Gastrocnemius medialis (tissue), 4 donors: ENCODE measurements around the gene MAG. TPM values are rescaled to one million over a fixed set of nuclear protein-coding genes. Genes with fewer than 3 reads are reported as not detected.

Experiments used
- ATAC-seq, 2 donors: fragments of 150-250 bp; one replicate each; pipeline ENCODE4 v1.9.1; 2016
- DNase-seq, 2 donors: peaks; one replicate each; pipeline ENCODE4 v3.0.0-alpha.2; 2019
- H3K27ac ChIP-seq, 4 donors: fragments of 200-600 bp; sonication (generic); 1 replicate in 1 of 4; 2 replicates in 3 of 4; pipeline ENCODE4 v1.5.1; 2016 to 2018; ENCODE audit warnings: mild to moderate bottlenecking in 2 of 4, moderate library complexity in 1 of 4
- H3K27me3 ChIP-seq, 3 donors: fragments of 200-600 bp; sonication (generic) in 2 of 3; 1 replicate in 1 of 3; 2 replicates in 2 of 3; pipeline versions ENCODE4 v1.5.1 to v1.6.0; 2016 to 2019; ENCODE audit warnings: mild to moderate bottlenecking in 1 of 3, moderate library complexity in 1 of 3
- H3K36me3 ChIP-seq, 2 donors: fragments of 200-600 bp; sonication (generic) in 1 of 2; one replicate each; pipeline ENCODE4 v1.5.1; 2017 to 2018
- H3K4me1 ChIP-seq, 2 donors: fragments of 200-600 bp; sonication (generic) in 1 of 2; one replicate each; pipeline ENCODE4 v1.5.1; 2016 to 2017; ENCODE audit warnings: mild to moderate bottlenecking in 2 of 2
- H3K4me3 ChIP-seq, 4 donors: fragments of 200-600 bp; sonication (generic) in 3 of 4; 1 replicate in 1 of 4; 2 replicates in 3 of 4; pipeline ENCODE4 v1.5.1; 2016 to 2019; ENCODE audit warnings: mild to moderate bottlenecking in 2 of 4
- H3K9me3 ChIP-seq, 3 donors: fragments of 200-600 bp; sonication (generic) in 2 of 3; 1 replicate in 1 of 3; 2 replicates in 2 of 3; pipeline ENCODE4 v1.5.1; 2016 to 2019
- POLR2A ChIP-seq, 2 donors: fragments of 450-650 bp; IDR thresholded peaks; one replicate each; pipeline ENCODE4 v1.6.1; 2017; ENCODE audit warnings: antibody characterized with exemption in 2 of 2, mild to moderate bottlenecking in 2 of 2, moderate library complexity in 2 of 2
- in situ Hi-C, 4 donors: fragments of 200-750 bp; cut with MboI; loops; one replicate each; pipeline versions ENCODE4 v1.15.0 to v1.8.0; 2017; ENCODE audit warnings: low sequenced_read_pairs in 4 of 4
- intact Hi-C: fragments of 100-400 bp; cut with DNase I; formaldehyde crosslinking; loops from one replicate; pipeline ENCODE4 v1.15.1; 2023; ENCODE audit warnings: low total_unique reads
- total RNA-seq, 4 donors: library from RNA; depleted of rRNA; stranded (reverse); fragments of >200 nt; gene quantifications; one replicate each; pipeline versions ENCODE4 v1.1.0 to v1.2.3, GENCODE V29; 2016
- TF ChIP-seq, protein P1 (sequence below), 5 experiments: fragments of 450-650 bp in 3 of 5; fragments of 200-600 bp in 2 of 5; sonication (generic) in 2 of 5; IDR thresholded peaks in 4 of 5; conservative IDR thresholded peaks in 1 of 5; 1 replicate in 4 of 5; 2 replicates in 1 of 5; pipeline ENCODE4 v1.5.1; 2016 to 2019; ENCODE audit warnings: antibody characterized with exemption in 5 of 5, mild to moderate bottlenecking in 3 of 5, moderate library complexity in 3 of 5

MAG gene
- total RNA-seq, 4 donors from 2014 or later, result 0.24 to 1.5 TPM; not detected in 2

DNA sequence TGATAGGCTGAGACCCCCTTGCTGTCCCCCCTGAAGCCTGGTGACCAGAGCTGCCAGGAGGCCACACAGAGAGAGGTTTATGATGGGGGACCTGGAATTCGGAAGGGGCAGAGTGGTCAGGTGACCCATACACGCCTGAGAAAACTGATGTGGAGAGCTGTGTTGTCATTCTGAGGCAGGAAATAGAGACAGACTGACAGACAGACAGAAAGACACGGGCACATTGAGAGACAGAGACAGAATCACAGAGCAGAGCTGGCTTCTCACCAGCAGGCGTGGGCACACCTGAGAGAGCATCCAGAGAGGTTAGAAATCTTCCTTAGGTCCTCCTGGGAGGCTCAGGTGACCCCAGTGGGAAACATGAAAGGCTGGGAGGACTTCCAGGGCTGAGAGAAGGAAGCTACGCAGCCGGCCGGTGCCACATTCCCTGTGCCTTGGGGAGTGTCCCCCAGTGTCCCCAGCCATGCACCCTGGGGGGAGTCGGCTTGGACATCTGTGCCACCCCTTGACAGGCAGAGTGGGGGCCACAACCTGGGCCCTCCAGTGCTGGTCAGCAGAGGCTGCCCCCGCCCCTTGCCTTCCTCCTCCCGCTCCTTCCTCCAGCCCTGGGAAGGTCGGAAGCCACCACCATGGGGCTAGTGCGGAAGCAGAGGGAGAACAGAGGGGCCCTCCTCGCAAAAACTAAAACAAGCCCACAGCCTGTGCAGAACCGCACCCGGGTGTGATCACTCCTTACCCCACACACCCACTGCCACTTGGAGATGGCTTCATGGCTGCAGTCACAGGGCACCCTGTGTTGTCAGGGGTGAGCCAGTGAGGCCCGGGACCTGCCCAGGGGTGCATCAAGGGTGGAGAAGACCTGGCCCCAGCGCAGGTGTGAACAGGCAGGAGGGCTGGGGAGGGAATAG, 57.9 kb downstream of the MAG start:
- no peak for TF ChIP-seq POLR2A (IDR thresholded peaks at IDR 0.05)
- TF ChIP-seq, protein P1, sequence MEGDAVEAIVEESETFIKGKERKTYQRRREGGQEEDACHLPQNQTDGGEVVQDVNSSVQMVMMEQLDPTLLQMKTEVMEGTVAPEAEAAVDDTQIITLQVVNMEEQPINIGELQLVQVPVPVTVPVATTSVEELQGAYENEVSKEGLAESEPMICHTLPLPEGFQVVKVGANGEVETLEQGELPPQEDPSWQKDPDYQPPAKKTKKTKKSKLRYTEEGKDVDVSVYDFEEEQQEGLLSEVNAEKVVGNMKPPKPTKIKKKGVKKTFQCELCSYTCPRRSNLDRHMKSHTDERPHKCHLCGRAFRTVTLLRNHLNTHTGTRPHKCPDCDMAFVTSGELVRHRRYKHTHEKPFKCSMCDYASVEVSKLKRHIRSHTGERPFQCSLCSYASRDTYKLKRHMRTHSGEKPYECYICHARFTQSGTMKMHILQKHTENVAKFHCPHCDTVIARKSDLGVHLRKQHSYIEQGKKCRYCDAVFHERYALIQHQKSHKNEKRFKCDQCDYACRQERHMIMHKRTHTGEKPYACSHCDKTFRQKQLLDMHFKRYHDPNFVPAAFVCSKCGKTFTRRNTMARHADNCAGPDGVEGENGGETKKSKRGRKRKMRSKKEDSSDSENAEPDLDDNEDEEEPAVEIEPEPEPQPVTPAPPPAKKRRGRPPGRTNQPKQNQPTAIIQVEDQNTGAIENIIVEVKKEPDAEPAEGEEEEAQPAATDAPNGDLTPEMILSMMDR (IDR thresholded peaks at IDR 0.05 in 4 of 5, conservative IDR thresholded peaks at IDR 0.05 in 1 of 5), result no peak
- Histone ChIP-seq H3K27ac (no peak overlapping the region), H3K4me1 (no peaks in the 10 kb centered on the region), H3K4me3 (no peak overlapping the region), H3K36me3 (no peaks in the 10 kb centered on the region), H3K9me3 (no peaks in the 10 kb centered on the region), H3K27me3 (no peaks in the 10 kb centered on the region)
- in situ Hi-C loops (loop anchor here in 1 of 4 donors (10.0 kb wide), 2 partner anchors 125 to 145 kb away; partner anchors contain the start of gene KRTDAP), intact Hi-C loops (loop anchor here (10.0 kb wide), 1 partner anchor 145 kb away; the partner anchor contains the start of gene KRTDAP)
- ATAC-seq (no peak), DNase-seq (no peak)

DNA sequence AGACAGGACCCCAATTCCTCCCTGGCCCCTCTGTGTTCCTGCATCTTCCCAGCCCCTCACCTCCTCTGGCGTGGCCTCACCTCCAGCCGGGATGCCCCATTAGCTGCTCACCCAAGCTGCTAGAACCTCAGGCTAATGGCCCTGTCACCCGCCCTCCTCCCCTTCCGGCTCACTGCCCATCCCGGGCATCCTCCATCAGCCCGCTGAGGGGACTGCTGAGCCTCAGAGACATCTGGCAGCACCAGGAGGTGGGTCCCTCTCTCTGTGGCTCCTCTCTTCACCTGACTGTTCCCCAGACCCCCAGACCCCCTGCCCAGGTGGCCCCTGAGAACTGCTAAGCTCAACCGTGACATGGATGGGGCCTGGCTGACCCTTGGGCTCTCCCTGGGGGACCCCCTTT, 58.6 kb downstream of the MAG start:
- in situ Hi-C loops, result loop anchor here in 1 of 4 donors (10.0 kb wide), 1 partner anchor 124 kb away; no protein-coding TSS in a partner anchor
- DNase-seq, result no peak
- ATAC-seq, result no peak

DNA sequence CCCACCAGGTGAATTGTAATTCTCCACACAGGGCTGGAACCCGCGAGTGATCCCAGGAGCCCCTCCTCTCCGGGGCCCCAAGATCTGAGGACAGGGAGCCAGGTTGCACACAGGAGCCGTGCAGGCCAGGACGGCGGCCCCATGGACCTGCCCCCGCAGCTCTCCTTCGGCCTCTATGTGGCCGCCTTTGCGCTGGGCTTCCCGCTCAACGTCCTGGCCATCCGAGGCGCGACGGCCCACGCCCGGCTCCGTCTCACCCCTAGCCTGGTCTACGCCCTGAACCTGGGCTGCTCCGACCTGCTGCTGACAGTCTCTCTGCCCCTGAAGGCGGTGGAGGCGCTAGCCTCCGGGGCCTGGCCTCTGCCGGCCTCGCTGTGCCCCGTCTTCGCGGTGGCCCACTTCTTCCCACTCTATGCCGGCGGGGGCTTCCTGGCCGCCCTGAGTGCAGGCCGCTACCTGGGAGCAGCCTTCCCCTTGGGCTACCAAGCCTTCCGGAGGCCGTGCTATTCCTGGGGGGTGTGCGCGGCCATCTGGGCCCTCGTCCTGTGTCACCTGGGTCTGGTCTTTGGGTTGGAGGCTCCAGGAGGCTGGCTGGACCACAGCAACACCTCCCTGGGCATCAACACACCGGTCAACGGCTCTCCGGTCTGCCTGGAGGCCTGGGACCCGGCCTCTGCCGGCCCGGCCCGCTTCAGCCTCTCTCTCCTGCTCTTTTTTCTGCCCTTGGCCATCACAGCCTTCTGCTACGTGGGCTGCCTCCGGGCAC, 59.6 kb downstream of the MAG start:
- ATAC-seq (no peak), DNase-seq (no peak)
- H3K27ac ChIP-seq, result no peak overlapping the region
- H3K36me3 ChIP-seq, result no peaks in the 10 kb centered on the region
- H3K27me3 ChIP-seq, result no peaks in the 10 kb centered on the region
- TF ChIP-seq POLR2A (IDR thresholded peaks at IDR 0.05), result no peak
- TF ChIP-seq, protein P1 (IDR thresholded peaks at IDR 0.05 in 4 of 5, conservative IDR thresholded peaks at IDR 0.05 in 1 of 5), result no peak
- H3K4me1 ChIP-seq, result no peaks in the 10 kb centered on the region
- no peak overlapping the region for H3K4me3 ChIP-seq
- intact Hi-C loops, result loop anchor here (2.0 to 10.0 kb wide), 2 partner anchors 117 to 143 kb away; partner anchors contain the start of gene KRTDAP
- in situ Hi-C loops, result loop anchor here in 1 of 4 donors (10.0 kb wide), 1 partner anchor 123 kb away; no protein-coding TSS in a partner anchor
- no peaks in the 10 kb centered on the region for H3K9me3 ChIP-seq

More for the DNA sequence above, 58.6 kb downstream of the MAG start:
- H3K27ac ChIP-seq, result no peak overlapping the region
- no peak overlapping the region for H3K4me3 ChIP-seq
- no peaks in the 10 kb centered on the region for H3K27me3 ChIP-seq
- no peaks in the 10 kb centered on the region for H3K36me3 ChIP-seq
- no peaks in the 10 kb centered on the region for H3K9me3 ChIP-seq
- no peak for TF ChIP-seq POLR2A (IDR thresholded peaks at IDR 0.05)
- TF ChIP-seq, protein P1 (IDR thresholded peaks at IDR 0.05 in 4 of 5, conservative IDR thresholded peaks at IDR 0.05 in 1 of 5), result no peak
- intact Hi-C loops, result loop anchor here (10.0 kb wide), 1 partner anchor 144 kb away; the partner anchor contains the start of gene KRTDAP
- H3K4me1 ChIP-seq, result no peaks in the 10 kb centered on the region

DNA sequence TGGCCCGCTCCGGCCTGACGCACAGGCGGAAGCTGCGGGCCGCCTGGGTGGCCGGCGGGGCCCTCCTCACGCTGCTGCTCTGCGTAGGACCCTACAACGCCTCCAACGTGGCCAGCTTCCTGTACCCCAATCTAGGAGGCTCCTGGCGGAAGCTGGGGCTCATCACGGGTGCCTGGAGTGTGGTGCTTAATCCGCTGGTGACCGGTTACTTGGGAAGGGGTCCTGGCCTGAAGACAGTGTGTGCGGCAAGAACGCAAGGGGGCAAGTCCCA, 60.2 kb downstream of the MAG start:
- in situ Hi-C loops, result loop anchor here in 1 of 4 donors (10.0 kb wide), 1 partner anchor 123 kb away; no protein-coding TSS in a partner anchor
- Histone ChIP-seq H3K4me3 (no peak overlapping the region), H3K36me3 (no peaks in the 10 kb centered on the region), H3K27me3 (no peaks in the 10 kb centered on the region), H3K27ac (no peak overlapping the region), H3K4me1 (no peaks in the 10 kb centered on the region), H3K9me3 (no peaks in the 10 kb centered on the region)
- DNase-seq, result no peak
- intact Hi-C loops, result loop anchor here (2.0 to 10.0 kb wide), 2 partner anchors 117 to 143 kb away; partner anchors contain the start of gene KRTDAP
- no peak for ATAC-seq
- TF ChIP-seq, protein P1 (IDR thresholded peaks at IDR 0.05 in 4 of 5, conservative IDR thresholded peaks at IDR 0.05 in 1 of 5), result no peak
- no peak for TF ChIP-seq POLR2A (IDR thresholded peaks at IDR 0.05)
